Stimulated activated CD8-positive, alpha-beta memory T cell treated with anti-CD3 and anti-CD28 coated beads, Interleukin-7, amount 100 ng/mL, for 4 hours (primary cell): ENCODE measurements around the gene BMP7.

Source experiments
- DNase-seq, 2 donors: peaks; one replicate each; pipeline ENCODE4 v3.0.0-alpha.2; 2020; ENCODE audit warnings: low read depth in 2 of 2

BMP7 gene

DNA sequence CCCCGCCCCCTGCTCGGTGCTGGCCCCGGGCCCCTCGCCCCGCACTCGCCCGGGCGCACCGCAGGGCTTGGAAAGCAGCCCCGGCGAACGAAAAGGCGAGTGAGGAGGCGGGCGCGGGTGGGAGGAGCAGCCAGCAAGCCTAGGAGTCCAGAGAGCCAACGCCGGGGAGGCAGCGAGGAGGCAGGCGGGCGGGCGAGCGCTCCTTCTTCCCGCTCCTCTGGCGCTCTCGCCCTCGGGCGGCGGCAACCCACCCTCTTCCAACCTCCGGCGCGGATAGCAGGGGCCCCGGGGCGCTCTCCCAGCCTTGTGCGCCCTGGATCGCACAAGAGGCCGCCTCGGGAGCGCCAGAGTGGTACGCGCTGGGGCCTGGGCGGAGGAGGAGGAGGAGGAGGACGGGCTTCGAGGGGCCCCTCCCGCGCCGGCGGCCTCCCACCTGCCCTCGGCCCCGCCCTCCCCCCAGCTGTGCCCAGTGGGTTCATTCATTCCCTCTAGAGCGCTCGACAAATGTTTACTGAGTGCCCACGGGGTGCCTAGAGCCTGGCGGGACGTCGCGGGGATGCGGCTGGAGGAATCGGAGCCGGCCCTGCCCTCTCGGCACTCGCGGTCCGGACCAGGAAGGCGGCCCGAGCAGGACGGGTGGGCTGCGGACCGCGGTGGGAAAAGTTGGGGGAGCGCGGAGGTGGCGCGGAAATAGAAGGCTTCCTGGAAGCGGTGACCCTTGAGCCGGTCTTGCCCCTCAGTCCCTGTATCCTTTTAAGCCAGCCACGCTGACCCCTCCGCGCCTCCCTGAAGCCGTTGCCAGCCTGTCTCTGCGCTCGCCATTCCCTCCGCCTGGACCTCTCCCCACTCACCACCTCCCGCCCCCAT, at the start of gene BMP7:
TSS of gene BMP7 (minus strand) at position 351 of the 867 bp plus-strand sequence. CDS start 519 bp downstream, outside the sequence.
- no peak for DNase-seq

DNA sequence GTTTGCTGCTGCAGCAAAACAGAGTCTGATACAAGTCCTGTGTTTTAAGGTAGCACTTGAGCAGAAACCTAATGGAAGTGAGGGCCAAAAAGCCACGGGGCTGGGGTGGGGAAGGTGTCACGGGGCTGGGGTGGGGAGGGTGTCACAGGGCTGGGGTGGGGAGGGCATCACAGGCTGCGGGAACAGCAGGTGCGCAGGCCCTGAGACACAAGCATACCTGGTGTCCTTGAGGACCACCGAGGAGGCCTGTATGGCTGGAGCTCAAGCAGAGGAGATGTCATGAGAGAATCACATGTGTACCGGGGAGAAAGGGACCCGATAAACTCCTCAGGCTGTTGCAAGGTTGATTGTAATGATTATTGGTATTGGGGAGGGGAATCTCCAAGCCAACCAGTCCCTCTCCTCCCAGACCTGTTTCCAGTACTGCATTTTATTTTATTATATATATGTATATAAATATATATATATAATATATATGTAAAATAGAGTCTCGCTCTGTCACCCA, 49.6 kb upstream of the BMP7 start:
- DNase-seq = no peak

DNA sequence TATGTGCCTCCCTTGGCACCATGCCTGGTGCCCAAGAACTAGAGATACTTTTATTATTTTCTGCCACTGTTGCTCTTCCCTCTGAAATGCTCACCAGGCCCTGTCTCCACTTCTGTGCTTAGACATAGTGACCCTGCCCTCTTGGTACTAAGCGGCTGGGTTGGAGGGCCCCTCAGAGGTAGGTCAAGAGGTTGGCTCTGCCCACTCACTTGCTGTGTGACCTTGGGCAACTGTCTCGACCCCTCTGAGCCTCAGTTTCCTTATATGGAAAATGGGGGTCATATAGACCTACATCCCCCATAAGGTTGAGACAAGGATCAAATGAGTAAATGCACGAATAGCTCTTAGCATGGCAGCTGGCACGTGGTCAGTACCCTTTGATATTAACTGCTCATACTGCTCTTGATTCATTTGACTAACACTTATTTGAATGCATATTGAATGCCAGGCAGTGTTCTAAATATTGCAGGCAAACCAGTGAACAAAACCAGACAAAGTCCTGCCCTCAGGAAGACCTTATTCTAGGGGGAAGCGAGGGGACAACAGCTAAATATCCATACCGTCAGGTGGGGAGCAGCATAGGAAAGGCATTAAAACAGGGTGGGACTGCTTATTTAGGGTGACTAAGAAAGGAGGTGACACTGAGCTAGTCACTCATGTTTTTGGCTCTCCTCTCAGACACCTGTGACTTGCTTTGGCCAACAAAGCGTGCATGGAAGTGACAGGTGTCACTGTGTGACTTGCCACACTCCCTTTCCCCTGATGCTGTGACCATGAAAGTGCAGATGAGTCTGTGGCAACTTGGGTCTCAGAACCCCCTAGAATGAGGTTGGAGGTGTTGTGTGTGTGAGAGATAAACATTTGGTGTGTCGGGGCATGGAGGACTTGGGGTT, 48.9 kb upstream of the BMP7 start:
- DNase-seq = no peak

DNA sequence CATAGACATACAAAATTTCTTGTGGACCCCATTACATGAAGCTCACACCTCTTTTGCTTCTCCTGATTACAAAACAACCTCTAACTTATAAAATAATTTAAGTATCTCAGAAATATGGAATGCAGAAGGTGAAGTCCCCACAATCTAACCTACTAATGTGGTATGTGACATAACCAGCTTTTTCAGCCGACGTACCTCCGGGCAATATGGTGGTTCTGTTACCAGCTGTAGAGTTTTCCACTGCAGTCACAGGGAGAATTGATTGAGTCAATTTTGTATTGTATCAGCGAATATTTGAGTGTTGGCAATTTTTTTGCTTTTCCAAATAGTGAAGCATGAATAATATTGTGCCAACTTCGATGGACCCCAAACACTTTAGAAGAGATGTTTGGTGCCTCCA, 47.5 kb upstream of the BMP7 start:
- DNase-seq = no peak

DNA sequence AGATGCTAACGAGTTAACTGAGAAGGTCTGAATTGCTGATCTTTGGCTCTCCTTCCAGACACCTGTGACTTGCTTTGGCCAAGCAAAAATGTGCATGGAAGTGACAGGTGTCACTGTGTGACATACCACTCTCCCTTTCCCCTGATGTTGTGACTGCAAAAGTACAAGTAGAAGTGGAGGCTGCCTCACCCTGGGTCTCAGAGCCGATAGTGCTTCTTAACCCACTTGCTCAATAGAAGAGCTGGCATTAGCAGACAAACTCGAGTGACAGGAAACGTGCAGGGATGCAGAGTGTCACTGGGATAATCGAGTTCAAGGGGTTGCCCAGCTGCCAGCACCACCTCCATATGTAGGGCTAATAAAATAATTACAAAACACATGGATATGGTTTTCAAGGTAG, 46.8 kb upstream of the BMP7 start:
- DNase-seq = no peak

DNA sequence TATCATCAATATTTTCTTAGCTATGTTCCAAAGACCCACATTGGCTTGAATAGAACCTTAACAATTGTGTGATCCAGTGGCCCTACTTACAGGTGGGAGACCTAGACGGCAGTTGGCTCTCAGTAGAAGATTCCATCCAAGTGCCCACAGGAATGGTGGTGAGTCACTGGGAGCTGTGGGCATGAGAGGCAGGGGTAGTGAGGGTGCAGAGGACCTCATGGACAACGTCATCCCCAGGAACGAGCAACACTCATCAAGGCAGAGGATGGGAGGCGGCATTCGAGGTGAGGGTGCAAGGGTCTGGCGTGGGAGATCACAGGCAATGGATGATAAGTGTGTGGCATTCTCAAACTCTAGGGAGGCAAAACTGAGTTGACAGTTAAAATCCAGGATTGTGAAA, 45.7 kb upstream of the BMP7 start:
- no peak for DNase-seq

DNA sequence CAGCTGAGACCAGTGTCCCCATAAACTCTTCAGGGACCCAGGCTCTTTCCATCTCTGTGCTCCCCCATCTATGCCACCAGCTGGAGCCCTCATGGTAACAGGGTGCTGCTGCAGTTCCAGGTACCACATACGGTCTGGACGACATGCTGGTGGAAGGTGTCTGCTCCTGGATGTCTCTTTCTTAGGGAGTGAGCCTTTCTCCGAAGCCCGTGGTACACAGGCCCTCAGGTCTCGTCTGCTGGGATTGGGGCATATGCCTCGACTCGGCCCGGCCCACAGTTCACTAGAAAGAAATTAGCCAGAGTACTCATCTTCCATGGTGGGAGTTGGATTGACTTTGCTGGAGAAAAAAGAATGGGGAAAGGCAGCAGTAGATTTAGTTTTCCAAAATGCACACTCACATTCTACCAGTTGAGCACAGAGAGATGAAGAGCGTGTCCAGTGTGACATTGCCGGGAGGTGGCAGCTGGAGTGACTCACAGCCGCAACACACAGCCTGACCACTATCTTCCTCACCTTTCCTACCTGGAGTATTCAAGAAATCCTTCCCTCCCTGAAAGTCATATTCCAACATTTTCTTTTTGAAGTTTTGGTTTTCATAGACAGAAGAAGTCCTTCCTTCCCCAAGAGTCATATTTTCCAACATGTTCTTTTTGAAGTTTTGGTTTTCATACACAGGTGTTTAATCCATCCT, 44.5 kb upstream of the BMP7 start:
- DNase-seq = no peak

DNA sequence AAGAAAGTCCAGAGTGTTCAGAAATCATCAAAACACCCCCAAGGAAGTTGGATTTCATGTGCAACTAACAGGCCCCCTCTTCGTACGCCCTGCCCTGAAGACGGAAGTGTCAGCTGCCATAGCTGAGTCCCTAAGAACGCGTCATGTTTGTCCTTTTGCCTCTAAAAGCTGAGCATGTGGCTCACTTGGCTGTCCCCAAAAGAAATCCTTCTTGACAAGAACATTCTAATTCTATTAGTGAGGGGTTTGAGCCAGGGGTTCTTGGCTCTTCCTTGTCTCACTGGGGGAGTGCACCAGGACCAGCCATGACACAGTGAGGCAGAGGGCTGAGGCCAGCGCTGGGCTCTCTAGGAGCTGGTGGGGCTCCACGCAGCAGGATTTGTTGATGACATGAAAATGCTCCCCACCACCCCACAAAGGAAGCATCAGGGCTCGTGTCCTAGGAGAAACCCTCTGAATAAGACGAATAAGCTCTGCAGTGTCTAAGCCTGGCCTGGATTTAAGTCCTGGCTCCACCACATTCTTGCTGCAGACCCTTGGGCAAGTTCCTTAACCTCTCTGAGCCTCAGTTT, 43.2 kb upstream of the BMP7 start:
- no peak for DNase-seq

DNA sequence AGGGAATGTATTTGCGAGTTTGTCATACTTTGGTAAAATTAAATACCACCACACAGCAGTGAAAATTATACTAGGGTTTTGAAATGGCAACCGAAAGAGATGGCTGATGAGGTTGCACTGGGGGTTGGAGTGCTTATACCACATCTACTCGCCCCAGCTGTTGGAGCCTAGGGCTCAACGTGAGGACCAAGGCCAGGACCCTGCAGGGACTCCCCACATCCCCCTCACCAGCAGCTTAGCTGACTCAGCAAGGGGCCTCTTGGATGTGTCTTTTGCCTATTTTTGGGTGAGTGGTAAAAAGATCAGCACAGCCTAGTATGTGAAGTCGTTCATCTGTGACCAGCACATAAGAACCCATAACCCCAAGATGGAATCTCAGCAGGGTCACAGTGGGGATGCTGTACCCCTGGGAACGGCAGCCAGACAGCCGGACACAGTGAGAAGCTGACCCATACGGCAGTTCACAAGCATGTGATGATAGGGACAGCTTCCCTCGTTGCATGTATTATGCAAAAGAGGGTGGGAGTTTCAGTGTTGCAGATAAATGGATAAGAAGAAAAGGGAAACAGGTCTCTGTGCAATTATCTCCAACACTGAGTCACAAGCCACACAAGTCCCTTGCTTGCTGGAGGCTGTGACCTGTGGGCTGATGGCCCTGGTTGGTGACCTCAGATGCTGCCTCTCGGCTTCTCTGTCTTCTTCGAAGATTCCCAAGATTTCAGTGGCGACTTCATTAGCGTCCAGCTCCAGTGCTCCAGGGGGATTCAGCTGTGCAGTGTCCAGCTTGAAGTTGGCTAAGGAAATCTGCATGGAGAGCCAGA, 42.2 kb upstream of the BMP7 start:
- no peak for DNase-seq

DNA sequence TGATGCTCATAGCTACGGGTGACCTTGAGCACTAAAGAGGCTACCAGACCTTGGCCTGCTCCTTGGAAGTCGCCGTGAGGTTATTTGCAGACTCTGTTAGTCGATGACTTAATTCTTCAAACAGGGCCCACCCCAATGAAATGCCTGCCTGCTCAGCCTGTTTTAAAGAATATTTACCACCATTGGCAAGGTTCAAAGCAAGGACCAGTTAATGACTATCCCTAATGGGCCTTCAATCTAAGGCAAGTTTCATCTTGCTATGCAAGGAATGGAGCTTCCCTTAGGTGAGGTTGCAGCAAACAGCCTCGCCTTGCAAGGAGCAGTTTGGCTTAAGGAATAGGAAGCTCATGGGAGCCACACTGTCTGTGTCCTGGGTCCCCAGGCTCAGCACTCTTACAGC, 40.3 kb upstream of the BMP7 start:
- no peak for DNase-seq

DNA sequence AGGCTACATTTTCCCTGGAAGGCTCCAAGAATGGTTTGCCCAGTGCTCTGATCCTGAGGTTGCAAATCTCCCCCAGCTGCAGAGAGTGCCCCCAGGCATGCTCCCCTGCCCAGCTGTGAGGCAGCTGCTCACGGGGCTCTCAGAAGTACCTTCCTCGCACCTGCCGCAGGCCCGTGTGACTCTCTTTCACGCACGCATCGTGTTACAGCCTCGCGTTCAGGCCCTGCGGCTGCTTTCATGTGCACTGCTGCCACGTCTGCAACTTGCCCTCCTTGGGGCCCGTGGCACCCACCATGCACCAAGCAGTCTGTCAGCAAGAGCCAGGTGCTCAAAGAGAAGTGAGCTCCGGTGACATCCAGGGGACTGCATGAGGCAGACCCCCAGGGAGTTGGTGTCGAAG, 34.6 kb upstream of the BMP7 start:
- no peak for DNase-seq

DNA sequence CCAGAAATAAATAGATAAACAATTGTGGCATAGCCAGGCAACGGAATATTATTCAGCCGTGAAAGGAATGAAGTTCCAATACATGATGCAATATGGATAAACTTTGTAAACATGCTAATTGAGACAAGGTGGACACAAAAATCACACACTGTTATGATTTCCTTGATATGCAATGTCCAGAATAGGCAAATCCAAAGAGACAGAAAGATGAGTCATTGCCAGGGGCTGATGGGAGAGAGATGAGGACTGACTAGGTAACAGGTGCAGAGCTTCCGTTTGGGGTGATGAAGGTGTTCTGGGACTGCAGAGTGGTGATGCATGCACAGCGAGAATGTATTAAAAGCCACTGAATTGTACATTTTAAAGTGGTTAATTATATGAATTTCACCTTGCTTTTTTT, 32.0 kb upstream of the BMP7 start:
- no peak for DNase-seq

DNA sequence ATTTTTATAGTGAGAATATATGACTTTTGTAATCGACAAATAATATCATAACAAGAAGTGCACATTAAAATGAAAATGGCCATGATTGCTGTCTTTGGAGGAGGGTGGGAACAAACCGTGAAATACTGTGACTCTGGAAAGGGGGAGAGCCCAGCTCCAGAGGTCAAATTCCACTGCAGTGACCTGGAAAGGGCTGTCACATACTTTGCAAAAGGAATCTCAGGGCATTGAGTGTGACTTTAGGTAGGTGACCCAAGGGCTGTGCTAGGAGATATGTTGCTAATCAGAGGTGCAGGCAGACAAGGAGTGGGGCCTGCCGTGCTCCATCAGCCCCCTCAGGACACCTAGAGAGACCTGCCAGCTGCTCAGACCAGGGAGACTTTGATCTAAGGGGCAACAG, 28.1 kb upstream of the BMP7 start:
- no peak for DNase-seq

DNA sequence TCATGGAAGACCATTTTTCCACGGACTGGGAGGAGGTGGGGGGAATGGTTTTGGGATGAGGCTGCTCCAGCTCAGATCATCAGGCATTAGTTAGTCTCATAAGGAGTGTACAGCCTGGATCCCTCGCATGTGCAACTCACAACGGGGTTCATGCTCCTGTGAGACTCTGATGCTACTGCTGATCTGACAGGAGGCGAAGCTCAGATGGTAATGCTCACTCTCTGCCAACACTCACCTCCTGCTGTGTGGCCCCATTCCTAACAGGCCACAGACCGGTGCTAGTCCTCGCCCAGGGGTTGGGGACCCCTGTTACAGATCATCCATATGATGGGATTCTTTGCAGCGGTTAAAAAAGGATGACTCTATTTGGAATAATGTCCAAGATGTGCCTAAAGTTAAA, 27.6 kb upstream of the BMP7 start:
- no peak for DNase-seq

DNA sequence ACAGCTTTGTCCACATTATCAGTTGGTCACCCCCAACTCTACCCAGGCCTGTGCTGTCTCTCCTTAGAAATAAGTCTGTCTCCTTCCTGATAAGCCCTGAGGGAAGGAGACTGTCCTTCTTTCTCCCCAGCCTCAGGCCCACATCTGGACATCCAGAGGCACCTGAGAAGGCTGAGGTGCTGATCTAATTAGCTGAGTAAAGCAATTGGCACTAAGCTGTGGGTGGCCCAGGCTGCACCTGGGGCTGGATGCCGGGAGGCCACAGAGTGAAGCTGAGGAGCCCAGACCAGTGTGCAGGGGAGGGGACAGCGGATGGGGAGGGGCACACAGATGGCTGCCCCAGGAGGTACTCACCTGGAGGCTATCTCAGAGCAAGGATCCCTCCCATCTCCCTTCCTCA, 26.2 kb upstream of the BMP7 start:
- no peak for DNase-seq

DNA sequence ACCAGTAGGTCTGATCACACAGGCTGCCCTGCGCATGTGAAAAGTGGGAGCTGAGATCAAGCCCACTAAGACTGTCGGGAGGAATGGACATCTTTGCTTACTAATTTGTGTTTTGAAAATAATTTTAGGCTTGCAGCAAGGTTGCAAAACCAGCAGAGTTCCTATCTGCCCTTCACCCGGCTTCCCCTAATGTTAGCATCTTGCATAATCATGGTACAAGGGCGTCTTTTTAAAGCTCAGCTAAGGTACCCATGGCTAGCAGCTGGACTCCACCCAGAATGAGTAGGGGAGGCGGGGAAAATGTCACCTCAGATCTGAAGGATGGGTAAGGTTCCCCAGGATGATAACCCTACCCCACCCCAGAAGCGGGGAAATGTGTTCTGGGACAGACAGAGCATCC, 25.3 kb upstream of the BMP7 start:
- no peak for DNase-seq

DNA sequence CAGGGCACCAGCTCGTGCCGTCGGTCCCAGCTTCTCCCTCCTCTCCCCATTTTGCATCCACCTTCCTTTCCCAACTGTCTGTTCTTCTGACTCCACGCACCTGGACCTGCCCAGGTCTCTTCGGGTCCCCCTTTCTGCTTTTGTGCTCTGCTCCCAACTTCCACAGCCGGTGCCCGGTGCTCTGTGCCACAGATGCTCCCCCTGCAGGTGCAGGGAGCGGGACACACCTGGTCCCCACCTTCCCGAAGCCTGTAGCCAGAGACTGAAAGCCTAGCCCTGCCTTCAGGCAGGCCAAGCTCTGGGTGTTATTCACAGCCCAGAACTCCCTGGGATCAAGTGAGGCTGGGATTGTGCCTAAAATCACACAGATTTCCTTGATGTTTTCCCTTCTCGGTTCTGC, 24.6 kb upstream of the BMP7 start:
- DNase-seq = no peak

DNA sequence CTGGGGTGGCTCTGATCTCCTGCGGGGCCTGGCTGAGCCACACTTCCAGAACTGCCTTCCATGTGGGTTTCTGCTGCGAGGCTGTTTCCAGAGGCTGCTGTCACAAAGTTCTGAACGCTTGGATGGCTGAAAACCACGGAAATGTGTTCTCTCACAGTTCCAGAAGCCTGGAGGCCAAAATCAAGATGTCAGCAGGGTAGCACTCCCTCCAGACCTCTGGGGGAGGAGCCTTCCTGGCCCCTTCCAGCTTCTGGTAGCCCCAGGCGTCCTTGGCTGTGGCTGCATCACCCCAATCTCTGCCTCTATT, 23.7 kb upstream of the BMP7 start:
- DNase-seq = no peak

DNA sequence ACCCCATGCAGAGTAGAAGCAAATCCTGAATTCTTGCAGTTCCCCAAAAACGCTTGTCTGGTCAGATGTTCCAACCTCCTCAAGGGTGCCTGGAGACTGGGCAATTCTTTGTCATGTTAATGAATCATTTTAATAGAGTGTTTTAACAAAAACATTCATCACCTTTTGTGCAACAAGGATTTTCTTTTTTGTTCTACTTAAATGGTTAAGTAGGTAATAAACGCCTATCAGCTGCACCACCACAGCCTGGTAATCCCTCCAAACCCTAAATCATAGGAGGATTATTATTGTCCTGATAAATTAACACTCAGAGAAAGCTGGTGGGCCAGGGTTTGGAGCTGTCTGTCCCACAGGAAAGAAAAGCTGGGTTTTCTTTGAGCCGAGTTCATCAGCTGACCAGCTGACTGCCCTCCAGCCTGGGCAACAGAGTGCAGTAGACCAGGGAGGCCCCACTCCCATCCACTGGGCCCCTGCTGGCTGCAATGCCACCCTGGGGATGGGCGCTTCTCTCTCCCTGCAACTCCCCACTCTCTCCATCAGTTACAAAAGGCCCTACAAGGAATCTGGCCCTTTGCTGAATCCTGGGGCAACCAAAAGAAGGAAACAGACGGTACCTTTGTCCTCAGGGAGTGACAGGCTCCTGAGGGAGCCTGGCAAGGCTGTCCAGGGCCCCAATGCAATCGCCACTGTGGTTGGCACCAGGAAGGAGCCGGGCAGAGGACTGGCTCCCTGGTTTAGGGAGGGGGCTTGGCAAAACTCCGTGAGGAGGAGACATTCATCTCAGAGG, 23.1 kb upstream of the BMP7 start:
- no peak for DNase-seq

DNA sequence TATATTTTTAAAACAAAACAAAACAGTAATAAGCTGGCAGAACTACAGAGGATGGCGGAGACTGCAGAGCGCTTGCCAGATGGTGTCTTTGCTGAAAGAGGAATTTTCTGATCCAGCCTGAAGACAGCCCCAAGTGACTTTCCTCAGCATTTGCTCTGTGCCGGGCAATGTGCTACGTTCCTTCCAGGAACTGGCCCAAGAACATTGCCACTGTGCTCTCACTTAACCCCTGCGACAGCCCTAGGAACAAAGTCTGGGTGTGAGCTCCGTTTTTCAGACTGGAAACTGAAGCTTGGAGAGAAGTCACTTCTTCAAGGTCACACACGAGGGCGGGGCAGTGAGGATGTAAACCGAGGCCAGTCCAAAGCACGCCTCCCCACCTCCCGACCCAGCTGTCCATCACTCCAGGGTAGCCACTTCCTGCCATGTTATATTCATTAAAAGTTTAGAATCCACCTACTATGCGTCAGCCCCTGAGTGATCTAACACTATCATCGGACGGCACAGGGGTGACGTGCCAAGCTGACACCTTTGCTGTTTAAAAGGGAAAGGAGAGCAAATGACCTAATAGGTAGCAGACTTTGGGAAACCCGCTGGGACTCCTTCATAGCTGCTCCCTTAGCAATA, 22.3 kb upstream of the BMP7 start:
- no peak for DNase-seq
